HG03460 (cell line): ENCODE results near the gene ARHGAP15.

Experiments
- ATAC-seq: cut with Tn5 transposase; IDR thresholded peaks from one replicate; pipeline ENCODE4 v1.9.1; 2021; ENCODE audit not compliant: unreplicated experiment

Gene ARHGAP15

GRCh38 chr2:143392358-143392757 lies 263.1 kb downstream of the ARHGAP15 start:
- no peak for ATAC-seq

GRCh38 chr2:143394062-143394461 lies 264.8 kb downstream of the ARHGAP15 start:
- no peak for ATAC-seq

GRCh38 chr2:143397884-143398614 lies 268.8 kb downstream of the ARHGAP15 start:
- peak; percentile 63 for ATAC-seq

GRCh38 chr2:143398781-143399180 lies 269.6 kb downstream of the ARHGAP15 start:
- ATAC-seq = no peak

- ATAC-seq = no peak
Observed at GRCh38 chr2:143399631-143400069, 270.4 kb downstream of the ARHGAP15 start.

DNA sequence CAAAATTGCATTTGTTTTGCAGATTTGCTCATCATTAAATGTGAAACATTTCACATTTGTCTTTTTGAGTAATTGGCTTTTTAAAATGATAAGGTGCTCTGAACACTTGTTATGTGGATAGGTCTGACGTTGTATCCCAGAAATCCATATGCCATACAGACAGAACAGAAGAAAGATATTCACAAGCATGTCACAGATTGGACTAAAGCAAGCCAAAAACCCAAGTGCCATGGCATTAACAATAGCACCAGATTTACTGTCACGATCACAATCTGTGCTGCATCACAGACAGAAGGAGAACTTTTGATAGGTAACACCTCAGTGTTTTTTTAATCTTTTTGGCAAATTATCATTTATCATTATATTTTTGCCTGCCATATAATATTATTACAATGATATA lies 272.6 kb downstream of the ARHGAP15 start:
- ATAC-seq = no peak

DNA sequence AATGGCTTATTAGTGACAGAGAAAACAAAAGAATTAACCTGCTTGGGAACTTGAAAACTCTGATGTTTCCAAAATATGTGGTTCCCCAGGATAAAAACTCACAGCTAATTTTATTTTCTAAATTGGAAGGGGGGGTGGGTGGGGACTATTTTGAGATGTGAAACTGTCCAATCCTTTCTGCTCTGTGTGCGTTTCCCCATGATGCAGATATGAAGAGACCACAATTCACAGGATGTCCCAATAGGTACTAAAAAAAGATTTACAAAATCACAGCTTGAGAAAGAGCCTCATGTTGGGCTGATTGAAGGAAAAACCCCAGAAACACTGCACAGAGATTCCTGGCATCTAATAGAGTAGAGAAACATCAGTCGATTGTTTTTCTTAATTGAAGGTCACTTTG lies 273.2 kb downstream of the ARHGAP15 start:
- no peak for ATAC-seq

DNA sequence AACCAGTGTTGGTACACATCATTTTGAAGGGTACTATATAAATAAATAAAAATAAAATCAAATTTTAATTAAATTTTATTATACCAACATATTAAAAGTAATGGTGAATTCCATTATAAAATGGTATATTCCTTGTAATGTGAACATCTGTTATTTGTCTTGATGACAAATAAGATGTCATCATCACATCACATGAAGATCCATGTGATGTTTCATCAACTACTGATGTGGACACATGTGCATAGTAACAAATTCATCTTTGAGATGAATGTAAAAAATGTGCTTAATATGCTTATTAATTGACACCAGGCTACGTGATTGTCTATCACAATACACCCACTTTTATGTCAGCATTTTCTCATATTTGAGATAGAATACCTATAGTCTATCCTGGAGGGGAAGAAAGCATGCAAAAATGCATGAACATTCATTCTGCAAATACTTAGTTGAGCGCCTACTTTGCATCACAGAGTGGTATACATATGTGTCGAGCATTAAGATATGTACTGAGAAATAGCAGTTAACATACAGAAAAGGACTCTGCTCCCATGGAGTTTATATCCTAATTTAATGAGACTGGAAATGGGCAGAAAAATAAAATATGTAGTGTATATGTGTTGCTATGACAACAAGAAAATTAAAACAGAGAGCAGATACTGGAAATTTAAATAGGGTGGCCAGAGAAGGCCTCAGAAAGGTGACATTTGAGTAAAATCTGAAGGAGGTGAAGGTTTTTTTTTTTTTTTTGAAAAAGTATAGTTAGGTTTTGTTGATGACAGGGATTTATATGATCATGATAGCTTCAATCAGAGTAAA lies 281.1 kb downstream of the ARHGAP15 start:
- ATAC-seq = no peak

DNA sequence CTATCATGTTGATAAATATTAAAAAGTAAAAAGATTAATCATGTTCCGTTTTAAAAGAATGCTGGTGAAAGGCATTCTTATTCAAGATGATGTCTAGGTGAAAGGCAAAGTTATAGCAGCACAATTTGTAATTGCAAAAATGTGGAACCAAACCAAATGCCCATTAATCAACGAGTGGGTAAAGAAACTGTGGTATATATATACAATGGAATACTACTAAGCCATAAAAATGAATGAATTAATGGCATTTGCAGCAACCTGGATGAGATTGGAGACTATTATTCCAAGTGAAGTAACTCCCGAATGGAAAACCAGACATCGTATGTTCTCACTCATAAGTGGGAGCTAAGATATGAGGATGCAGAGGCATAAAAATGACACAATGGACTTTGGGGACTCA lies 286.4 kb downstream of the ARHGAP15 start:
- ATAC-seq = no peak

DNA sequence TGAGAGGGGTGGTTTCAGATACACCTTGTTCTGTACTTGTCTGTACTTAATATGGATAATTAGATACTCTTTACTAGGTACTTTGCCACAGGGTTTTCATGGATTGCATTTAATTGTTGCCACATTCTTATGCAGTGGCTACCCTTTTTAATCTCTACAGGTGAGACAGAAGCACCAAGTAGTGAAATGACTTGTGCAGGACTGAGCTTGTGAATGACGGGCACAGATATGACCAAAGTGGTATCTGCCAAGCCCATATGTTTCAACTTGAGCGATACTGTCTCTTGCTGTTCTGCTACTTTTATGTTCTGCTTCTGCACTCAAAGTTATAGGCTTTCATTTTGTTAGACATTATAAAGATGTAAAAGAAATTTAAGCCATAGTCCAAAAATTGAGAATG lies 288.2 kb downstream of the ARHGAP15 start:
- ATAC-seq = no peak

- no peak for ATAC-seq
Observed at GRCh38 chr2:143420313-143420712, 291.1 kb downstream of the ARHGAP15 start.

DNA sequence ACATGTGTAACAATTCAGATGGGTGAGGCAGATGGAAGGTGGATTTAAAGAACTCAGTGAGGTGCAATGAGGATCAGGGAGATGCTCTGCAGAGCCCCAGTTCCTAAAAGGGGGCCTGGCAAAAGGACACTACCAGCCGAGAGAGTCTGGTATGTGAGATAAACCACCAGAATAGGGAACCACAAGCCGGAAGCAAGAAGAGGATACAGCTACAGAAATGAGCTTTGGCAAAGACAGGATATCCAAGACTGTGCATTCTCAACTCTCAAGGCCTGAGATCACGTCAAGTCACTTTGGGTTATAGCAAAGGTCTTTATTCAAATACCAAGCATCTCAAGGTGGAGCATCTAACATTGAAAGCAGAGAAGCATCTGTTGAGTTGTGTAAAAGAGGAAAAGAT lies 293.5 kb downstream of the ARHGAP15 start:
- peak; percentile 97 for ATAC-seq

- ATAC-seq = no peak
Observed at GRCh38 chr2:143425896-143426295, 296.7 kb downstream of the ARHGAP15 start.

DNA sequence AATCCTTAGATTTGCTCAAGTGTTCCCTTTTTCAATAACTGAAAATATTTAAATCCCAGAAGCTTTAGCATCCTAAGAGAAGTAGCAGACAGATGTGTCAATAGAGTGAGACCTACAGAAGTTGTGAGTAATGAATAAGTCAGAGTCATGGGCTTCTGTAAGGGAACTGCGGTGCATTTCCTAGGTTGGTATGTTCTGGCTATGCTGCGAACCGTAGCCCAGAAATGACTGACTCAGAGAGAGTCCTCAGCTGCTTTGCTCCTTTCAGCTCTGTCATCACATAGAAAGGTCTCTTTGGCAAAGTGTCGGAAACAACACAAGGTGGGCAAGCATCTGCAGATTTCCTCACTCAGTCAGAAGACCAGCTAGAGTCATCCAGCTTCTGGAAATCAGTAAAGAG lies 297.1 kb downstream of the ARHGAP15 start:
- ATAC-seq = no peak

- no peak for ATAC-seq
Observed at GRCh38 chr2:143428700-143429099, 299.5 kb downstream of the ARHGAP15 start.

- no peak for ATAC-seq
Observed at GRCh38 chr2:143429932-143430679, 300.9 kb downstream of the ARHGAP15 start.

DNA sequence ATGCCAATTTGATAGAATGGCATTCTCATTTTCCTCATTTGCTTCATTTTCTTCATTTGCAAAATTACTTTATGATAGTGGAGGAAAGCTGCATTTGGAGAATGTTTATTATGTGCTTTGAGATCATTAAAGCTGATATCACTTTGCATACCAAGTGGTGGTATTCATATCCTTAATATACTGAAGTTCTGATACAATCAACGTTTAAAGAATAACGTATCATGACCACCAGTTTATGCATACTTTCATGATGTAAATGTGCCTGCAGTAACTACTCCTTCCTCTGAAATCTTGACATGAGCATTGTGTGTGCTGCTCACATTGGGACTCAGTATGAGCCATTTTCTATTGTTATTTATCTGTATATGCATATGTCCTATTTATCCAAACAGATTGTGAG lies 302.1 kb downstream of the ARHGAP15 start:
- no peak for ATAC-seq

- no peak for ATAC-seq
Observed at GRCh38 chr2:143433251-143433650, 304.0 kb downstream of the ARHGAP15 start.

- no peak for ATAC-seq
Observed at GRCh38 chr2:143433840-143434239, 304.6 kb downstream of the ARHGAP15 start.

- no peak for ATAC-seq
Observed at GRCh38 chr2:143434445-143434844, 305.2 kb downstream of the ARHGAP15 start.

DNA sequence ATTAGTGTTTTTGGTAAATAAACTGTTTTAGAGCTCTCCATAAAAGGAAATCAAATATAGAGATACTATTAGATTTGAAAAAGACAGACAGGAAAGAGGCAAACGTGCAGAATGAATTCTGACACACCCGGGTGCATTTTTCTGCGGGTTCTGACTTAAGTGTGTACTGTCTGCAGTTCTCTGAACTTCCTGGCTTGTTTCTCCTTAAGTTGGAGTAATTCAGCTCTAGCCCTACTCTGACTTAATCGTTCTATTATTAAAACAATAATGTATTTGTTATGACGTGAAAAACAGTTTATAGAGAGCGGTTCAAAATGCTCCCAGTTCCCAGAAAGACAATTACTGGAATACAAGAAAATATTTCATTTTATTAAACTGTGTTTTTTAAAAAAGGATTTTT lies 305.9 kb downstream of the ARHGAP15 start:
- ATAC-seq = no peak

DNA sequence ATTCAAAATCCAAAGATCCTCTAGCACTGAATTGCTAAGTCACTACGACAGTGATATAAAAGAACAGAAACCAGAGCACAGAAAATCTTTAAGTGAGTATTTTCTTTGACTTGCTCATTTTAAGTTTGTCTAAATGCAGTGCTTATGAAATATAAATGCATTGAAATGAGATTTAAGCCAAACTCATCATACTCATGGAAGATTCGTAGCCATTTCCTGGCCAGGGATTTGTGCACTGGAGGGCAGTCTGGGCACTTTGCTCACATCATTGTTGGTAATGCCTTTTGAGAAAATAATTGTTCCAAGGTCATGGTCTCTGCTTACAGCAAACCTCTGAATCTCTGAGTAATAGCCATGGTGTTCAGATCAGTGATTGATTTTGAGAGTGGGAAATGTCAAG lies 307.7 kb downstream of the ARHGAP15 start:
- no peak for ATAC-seq
